NCI-H345 treated with DMSO at 0.1 percent for 48 hours (cell line): ENCODE data around the gene CELF4.
"Not testable (repeated sequence)": the region's sequence is repeated elsewhere in the genome, so short reads cannot be mapped to it uniquely, and the experiment has no call there.

Source experiments
- DNase-seq: peaks from one replicate; lab custom pipeline; 2025; ENCODE audit not compliant: unreplicated experiment; lab: John Stamatoyannopoulos, UW

CELF4 gene

DNA sequence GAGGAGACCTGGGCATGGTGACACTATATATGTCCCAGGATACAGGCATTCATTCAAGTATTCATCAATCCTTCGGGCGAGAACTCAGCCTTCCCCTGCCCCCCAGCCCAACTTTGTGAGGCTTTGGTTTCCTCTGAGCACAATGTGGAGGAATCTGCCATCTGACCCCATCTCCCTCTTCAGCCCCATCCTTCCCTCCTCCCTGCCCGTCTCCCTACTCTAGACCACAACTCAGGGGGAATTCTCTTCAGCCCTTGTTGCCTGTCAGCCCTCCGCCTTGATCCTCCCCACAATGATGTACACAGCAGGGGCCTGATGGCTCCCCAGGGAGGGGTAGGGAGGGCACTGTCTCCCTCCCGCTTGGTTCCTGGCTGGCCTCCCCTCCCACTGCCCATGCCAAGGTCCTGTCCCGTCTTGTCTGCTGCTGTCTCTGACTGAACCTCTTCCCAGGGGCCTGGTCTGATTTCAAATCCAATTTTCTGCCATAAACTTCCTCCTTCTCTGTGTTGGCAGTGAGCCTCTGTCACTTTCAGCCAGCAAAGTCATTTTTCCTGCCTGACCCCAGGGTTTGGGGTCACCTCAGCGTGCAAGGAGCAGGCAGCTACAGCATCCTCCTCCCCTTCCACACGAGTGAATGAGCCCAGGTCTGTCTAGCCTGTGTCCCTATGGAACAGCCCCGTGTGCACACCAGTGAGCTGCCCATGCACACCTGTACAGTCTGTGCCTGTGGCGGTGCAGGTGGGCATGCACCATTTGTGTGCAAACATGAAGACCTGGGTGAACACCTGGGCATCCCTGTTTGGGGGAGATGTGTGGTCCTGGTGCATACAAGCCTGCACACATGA lies 197.3 kb downstream of the CELF4 start:
- DNase-seq = no peak

- no peak for DNase-seq
Observed at GRCh38 chr18:37364237-37364636, 201.4 kb downstream of the CELF4 start.

GRCh38 chr18:37362158-37362890 lies 203.3 kb downstream of the CELF4 start:
- no peak for DNase-seq

DNA sequence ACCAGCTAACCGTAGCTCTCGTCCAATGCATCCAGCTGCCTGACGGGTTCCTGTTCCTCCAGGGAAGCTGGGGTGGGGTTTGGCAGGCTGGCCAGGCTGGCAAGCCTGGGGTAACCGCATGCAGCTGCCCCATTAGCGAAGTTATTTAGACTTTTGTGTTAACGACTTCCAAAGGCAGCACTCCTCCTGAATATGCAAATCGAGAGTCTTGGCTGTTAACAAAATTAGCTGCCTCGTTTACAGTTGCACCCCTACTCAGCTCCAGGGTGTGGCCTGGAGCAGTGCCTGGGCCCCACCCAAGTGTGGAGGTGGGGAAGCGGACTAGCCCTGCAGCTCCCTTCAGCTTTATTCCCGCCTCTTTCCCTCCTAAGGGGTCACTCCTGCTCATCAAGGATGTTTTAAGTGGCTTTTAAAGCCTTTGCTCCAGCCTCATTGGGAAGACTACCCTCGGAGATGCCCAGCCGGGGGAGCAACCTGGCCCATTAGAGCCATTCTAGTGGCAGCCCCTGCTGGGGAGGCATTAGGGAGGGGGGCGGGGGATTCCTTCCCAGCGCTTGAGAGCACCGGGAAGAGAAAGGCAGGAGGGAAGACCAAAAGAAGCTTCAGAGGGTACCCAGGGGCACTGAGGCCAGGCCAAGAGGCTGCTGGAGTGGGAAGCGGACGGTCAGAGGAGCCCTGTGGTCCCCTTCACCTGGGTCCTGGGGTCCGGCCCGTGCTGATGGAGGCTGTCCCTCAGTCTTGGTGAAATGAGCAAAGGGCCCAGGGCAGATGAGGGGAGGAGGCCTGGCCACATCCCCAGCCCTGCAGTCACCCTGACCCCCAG lies 204.1 kb downstream of the CELF4 start:
- DNase-seq = no peak

- DNase-seq = not testable (repeated sequence)
Observed at GRCh38 chr18:37358061-37358460, 207.5 kb downstream of the CELF4 start.

DNA sequence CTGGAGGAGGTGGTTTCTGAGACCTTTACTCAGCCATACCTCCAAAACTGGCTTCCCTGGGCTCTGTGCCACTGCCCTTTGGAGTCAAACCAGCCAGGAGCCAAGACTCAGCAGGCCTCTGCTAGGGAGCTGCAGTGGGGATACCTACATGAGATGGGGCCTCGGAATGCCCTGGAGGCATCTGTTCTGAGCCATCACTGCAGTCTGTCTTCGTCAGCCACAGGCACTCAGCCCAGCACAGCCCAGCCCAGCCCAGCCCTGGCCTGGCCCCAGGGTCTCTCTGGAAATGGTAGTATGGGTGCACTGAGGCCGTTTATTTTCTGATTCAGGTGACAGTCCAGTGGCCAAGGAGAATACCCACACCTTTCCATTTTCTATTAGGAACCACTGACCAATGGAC lies 209.8 kb downstream of the CELF4 start:
- no peak for DNase-seq

GRCh38 chr18:37351110-37351509 lies 214.5 kb downstream of the CELF4 start:
- DNase-seq = no peak

DNA sequence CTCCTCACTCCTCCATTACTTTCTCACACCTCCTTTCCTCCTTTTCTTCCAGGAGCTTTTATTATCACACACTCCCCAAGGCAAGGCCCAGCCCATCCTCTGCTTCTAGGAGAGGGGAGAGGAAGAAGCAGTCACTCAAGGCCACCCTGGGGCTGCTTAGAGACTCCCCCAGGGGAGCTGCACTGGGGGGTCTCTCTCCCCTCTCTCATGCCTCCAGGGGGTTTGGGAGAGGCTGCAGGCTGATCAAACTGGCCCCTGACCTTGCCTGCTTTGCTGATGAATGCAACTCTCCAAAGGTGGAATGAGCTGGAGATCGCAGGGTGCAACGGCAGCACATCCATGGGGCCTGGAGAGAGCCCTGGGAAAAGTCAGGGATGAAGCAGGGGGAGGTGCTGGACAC lies 216.9 kb downstream of the CELF4 start:
- DNase-seq = no peak

DNA sequence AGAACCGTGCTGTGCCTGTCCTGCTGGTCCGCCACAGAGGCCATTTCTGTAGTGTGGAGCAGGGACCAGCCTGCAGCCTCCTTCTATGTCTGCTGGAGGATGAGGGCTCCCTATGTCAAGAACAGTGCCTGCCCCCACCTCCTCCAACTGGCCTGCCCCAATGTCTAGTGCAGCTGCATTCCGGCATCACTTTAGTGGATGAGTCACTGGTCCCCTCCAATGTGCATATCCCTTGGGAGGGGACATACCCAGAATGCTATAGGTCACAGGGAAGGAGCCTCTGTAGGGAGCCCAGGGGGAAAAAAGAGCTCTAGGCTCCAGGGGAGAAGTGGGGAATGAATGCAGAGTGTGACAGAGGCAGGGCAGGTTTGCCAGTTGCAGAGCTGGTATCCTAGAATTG lies 219.6 kb downstream of the CELF4 start:
- no peak for DNase-seq

DNA sequence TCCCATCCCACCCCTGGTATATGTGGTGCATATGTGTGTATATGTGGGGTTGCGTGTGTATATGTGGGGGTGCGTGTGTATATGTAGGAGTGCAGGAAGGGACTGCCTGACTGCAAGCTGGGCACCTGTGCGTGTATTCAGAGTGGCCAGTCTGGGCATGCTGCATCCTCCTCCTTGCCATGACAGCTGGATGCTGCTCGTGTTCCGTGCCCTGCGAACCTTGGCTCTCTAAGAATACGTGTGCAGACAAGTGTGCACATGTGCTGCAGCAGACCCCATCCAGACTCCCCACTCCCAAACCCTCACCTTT lies 222.1 kb downstream of the CELF4 start:
- DNase-seq = no peak

DNA sequence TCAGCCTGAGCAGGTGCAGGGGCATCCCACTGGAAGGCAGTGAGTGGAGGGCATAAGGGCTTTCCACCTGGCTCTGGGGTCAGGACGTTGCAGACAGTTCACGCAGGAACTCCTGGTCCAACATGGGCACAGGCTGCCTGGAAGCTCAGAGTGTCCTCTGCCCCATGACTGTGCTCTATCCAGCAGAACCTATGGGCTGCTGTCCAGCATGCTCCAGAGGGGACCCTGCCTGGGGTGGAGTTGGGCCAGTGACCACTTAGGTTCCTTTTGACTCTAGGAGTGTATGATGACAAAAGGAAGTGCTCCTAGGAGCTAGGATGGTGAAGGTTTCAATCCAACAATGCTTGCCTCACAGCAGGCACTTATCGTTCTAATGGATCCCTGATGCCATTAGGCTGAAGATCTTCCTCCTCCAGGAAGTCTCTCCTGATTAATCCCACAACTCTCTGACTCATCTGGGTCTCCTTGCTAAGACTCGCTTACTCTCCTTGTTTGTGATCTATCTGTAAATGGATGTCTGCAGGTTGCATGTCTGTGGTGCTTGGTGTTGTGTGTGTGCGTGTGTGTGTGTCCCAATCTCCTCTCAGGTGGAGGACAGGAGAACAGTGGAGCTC lies 224.0 kb downstream of the CELF4 start:
- DNase-seq = no peak

- DNase-seq = no peak
Observed at GRCh38 chr18:37341016-37341415, 224.6 kb downstream of the CELF4 start.

DNA sequence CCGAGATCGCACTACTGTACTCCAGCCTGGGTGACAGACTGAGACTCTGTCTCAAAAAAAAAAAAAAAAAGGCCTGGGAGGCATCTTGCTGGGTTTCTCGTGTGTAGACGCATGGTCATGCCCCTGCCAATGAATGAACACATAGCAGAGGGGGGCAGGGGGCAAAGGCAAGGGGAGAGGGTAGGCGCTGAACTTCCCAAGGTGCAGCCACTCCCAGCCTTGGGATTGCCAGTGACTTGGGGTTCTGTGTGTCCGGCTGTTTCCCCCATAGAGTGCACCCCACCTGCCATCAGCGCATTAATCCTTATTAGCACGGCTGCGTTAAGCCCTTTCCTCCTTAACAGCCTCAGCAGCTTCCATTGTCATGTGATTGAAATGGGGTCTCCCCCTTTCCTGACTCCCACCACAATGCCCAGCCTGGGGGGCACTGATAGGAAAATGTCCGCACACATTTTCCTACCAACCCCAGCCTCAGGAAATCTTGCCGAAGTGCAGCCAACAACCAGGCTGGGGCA lies 225.8 kb downstream of the CELF4 start:
- no peak for DNase-seq

- no peak for DNase-seq
Observed at GRCh38 chr18:37336568-37337285, 228.9 kb downstream of the CELF4 start.

GRCh38 chr18:37335409-37335736 lies 230.2 kb downstream of the CELF4 start:
- no peak for DNase-seq

DNA sequence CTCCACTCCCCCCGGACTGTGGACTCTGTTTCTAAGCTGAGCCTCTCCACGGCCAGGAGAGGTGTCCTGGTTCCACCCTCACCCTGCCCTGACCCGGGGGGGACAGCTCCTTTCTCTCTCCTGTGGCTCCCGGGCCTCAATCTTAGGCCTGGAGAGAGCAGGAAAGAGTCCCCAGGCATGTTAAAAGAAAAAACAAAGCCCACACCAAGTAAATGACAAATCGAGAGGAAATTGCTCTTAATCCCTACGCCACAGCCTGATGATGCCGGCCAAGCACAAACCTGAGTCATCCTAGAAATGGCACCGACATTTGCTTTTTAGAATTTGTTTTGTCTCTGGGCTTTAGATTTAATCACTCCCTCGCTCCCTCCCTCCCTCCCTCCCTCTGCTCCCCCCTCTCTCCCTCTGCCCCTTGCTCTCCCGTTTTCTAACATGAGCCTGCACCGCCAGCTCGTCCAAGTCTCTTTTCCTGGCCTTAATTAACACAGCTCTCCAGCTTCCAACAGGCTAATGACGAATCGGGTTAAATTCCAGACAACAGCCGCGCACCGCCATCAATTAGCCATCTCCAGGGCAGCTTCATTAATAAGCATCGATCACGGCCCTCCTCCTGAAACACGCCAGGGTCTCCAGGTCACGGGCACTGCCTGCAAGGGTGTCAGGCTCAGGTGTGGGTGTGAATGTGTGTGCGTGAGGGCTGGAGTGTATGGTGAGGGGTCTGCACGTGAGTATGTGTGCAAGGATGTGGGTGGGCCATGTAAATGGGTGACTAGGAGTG lies 230.8 kb downstream of the CELF4 start:
- no peak for DNase-seq

GRCh38 chr18:37332628-37333420 lies 232.8 kb downstream of the CELF4 start:
- no peak for DNase-seq

DNA sequence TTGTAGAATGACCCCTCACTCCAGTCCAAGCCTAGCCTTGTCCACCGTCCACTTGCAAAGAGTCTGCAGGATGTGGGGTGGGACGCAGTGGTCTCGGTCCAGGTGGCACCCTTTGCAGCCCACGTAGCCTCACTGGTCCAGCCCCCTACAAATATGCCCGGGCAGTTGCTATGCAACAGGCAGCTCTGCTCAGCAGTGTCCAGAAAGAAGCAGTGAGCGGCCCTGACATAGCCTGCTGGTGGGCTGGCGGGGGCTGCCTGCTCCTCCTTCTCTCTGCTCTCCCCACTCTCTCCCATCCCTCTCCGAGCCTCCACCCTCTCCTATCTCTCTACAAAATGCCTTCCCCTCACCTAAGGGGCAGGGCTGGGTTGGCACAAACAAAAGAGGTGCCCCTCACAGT lies 233.4 kb downstream of the CELF4 start:
- DNase-seq = no peak

- DNase-seq = no peak
Observed at GRCh38 chr18:37330173-37330572, 235.4 kb downstream of the CELF4 start.
